Activated naive CD4-positive, alpha-beta T cell treated with anti-CD3 and anti-CD28 coated beads, Interleukin-2, amount 50 U/mL, for 72 hours (primary cell): ENCODE measurements around the gene EEPD1. TPM values are rescaled to one million over a fixed set of nuclear protein-coding genes. Genes with fewer than 3 reads are reported as not detected.
"Not testable (repeated sequence)": the region's sequence is repeated elsewhere in the genome, so short reads cannot be mapped to it uniquely, and the experiment has no call there.

Source experiments
- ATAC-seq, 2 donors: fragments of 150-1000 bp; cut with Tn5 transposase; 2 replicates each; pipeline ENCODE4 v1.10.0; 2021; ENCODE audit warnings: mild to moderate bottlenecking in 2 of 2, moderate library complexity in 2 of 2
- DNase-seq, 2 donors: peaks; one replicate each; pipeline ENCODE4 v3.0.0; 2021 to 2022; ENCODE audit warnings: low spot score in 2 of 2
- H3K27ac Mint-ChIP-seq, 2 donors: one replicate each; pipeline ENCODE4 v1.8.0; 2022; ENCODE audit warnings: mild to moderate bottlenecking in 2 of 2, mixed read lengths in 2 of 2
- H3K36me3 Mint-ChIP-seq, 2 donors: one replicate each; pipeline ENCODE4 v1.8.0; 2022; ENCODE audit warnings: mixed read lengths in 2 of 2
- H3K9me3 Mint-ChIP-seq, 2 donors: one replicate each; pipeline ENCODE4 v1.8.0; 2022; ENCODE audit warnings: mixed read lengths in 2 of 2
- total RNA-seq, 2 donors: library from RNA; stranded (reverse); gene quantifications; one replicate each; pipeline ENCODE4 v1.2.3, GENCODE V29; 2022

Gene EEPD1
- total RNA-seq, 2 donors from 2014 or later = 0.82 to 1.4 TPM

DNA sequence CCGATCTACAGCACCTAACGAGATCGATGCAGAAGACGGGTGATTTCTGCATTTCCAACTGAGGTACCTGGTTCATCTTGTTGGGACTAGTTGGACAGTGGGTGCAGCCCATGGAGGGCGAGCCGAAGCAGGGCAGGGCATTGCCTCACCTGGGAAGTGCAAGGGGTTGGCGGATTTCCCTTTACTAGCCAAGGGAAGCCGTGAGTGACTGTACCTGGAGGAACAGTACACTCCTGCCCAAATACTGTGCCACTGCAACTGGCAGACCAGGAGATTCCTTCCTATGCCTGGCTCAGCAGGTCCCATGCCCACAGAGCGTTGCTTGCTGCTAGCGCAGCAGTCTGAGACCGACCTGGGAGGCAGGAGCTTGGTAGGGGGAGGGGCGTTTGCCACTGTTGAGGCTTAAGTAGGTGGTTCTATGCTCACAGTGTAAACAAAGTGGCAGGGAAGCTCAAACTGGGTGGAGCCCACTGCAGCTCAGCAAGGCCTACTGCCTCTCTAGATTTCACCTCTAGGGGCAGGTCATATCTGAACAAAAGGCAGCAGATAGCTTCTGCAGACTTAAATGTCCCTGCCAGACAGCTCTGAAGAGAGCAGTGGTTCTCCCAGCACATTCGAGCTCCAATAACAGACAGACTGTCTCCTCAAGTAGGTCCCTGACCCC is 32.9 kb upstream of the EEPD1 start:
- peaks cover 16 to 25% of the 10 kb centered on the region in 2 donors for H3K9me3 Mint-ChIP-seq
- not testable (repeated sequence) for H3K27ac Mint-ChIP-seq, ATAC-seq, DNase-seq
- H3K36me3 Mint-ChIP-seq = peaks cover 29% of the 10 kb centered on the region in 2 donors

DNA sequence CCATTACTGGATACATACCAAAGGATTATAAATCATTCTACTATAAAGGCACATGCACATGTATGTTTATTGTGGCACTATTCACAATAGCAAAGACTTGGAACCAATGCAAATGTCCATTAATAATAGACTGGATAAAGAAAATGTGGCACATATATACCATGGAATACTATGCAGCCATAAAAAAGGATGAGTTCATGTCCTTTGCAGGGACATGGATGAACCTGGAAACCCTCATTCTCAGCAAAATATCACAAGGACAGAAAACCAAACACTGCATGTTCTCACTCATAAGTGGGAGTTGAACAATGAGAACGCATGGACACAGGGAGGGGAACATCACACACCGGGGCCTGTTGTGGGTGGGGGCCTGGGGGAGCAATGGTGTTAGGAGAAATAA is 27.4 kb upstream of the EEPD1 start:
- H3K9me3 Mint-ChIP-seq = peaks cover 14 to 27% of the 10 kb centered on the region in 2 donors
- DNase-seq, ATAC-seq, H3K27ac Mint-ChIP-seq: not testable (repeated sequence)
- peaks cover 26 to 29% of the 10 kb centered on the region in 2 donors for H3K36me3 Mint-ChIP-seq

DNA sequence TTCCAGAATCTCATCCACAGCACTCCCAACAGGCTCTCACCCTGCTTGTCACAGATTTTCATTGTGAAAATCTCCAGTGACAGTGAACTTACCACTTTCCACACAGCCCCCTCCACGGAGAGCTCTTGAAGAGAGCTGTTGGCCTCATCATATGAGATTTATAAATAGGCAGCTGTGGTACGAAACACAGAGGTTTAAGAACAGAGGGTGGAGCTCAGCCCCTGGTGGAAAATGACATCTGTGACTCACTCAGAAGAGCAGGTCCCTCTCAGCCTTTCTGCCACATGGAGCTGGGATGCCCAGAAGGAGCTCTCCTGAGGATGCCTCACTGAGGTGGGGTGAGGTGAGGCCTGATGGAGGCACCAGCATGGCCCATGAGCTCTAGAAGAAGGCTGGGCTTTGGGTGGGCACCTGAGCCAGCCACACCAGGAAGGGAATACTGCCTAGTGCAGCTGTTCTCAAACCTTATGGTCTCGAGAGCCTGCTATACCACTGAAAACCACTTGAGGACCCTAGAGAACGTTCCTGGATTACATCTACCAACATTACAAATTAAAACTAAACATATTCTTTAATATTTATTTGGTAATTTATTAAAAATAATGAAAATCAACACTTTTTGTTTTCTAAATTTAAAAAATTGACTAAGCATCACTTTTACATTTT is 25.8 kb upstream of the EEPD1 start:
- ATAC-seq = no peak
- Mint-ChIP-seq H3K9me3 (peaks cover 6 to 15% of the 10 kb centered on the region in 2 donors), H3K36me3 (peaks cover 12 to 17% of the 10 kb centered on the region in 2 donors), H3K27ac (no peak overlapping the region)
- DNase-seq = no peak

DNA sequence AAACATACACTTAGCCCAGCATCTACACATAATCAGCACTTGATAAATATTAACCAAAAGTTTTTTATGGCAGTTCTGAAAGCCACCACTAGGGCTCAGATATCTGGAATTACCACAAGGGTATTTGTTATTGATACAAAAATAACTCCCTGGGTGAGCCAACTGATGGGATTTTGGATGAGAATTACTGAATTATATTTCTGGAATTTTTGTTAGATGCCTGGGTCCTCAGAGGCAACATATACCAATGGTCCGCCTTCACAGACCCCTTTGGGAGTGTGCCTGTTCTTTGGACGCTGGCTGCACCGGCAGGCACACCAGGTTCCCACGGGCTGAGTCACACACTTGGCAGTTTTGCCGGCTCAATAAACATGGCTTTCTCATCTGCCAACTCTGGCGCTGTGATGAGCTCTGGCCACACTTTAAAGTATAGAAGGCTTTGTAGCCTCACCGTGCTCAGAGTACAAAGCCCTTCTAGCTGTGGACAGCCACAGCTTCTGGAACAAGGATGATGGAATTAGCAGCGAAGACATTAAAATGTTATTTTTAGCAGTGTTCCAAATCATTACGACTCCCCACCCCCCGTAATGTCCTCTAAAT is 24.5 kb upstream of the EEPD1 start:
- Mint-ChIP-seq H3K9me3 (peaks cover 0 to 7% of the 10 kb centered on the region in 2 donors), H3K36me3 (peaks cover 0 to 7% of the 10 kb centered on the region in 2 donors), H3K27ac (no peak overlapping the region)
- no peak for ATAC-seq
- no peak for DNase-seq

DNA sequence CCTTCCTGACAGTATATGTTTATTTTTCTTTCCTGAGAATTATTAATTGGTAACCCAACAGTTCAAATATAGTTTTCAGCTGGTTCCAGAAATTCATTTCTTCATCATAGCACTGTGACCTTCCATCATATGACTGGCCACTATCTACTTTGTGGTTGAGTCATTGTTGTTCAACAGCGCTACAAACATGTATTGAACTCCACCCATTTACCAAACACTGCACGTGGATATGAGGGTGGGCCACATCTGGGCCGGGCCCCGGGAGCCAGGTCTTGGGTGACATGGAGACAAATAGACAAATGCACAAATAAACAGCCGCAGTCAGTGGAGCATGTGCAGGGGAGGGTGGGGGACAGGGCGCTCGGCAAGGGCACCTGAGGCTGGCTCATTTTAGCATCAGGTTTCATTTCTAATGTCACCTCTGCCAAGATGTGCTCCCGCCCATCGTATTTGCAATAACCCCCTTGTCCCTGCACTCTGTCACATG is 24.0 kb upstream of the EEPD1 start:
- Mint-ChIP-seq H3K27ac (no peak overlapping the region), H3K9me3 (peaks cover 0 to 7% of the 10 kb centered on the region in 2 donors), H3K36me3 (peaks cover 0 to 2% of the 10 kb centered on the region in 2 donors)
- ATAC-seq (no peak), DNase-seq (no peak)

DNA sequence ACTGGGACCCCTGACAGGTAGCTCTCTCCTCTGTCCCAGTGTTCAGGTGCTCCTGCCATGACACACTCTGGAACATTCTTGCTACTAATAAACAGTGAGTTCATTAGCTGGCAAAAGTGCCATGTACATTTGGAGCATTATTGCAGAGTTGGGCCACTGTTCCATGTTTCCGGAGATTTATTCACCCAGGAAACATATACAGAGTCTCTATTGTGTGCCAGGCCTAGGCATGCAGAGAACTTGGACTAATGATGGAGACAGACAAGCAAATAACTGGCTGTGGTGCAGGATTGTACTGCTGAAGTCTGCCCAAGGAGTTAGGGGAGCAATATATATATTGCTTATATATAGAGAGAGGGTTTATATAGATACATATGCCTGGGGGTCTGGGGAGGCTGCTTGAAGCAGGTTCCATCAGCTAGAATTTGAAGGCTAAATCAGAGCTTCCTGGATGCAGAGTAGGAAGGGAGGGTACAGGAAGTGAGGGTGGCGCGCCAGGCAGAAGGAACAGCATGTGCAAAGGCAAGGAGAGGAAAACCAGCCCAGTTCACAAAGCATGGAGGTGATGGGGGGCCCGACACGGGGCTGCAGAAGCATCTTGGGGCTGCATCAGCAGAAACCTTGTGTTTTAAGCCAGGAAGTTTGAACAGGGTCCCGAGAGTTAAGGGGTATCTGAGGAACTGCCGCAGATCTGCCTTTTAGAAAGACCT is 22.7 kb upstream of the EEPD1 start:
- H3K36me3 Mint-ChIP-seq = no peaks in the 10 kb centered on the region
- no peak overlapping the region for H3K27ac Mint-ChIP-seq
- H3K9me3 Mint-ChIP-seq = peaks cover 0 to under 1% of the 10 kb centered on the region in 2 donors
- ATAC-seq = no peak
- no peak for DNase-seq

DNA sequence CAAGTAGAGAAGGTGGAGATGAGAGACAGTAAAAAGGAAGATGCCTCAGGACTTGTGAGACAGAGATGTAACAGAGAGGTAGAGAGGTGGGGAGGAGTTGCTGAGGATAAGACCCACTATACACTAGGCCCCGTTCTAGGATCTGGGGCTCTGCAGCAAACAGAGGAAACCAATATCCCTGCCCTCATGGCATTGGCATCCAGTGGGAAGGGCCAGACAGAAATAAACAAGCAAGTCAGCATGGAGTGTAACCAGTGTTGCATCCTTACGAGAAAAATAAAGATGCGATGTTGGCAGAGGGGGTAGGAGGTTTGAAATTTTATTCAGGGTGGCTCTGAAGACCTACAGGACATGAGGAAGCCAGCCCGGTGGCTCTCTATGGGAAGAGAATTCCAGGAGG is 22.0 kb upstream of the EEPD1 start:
- Mint-ChIP-seq H3K9me3 (no peaks in the 10 kb centered on the region), H3K27ac (no peak overlapping the region), H3K36me3 (no peaks in the 10 kb centered on the region)
- DNase-seq (no peak), ATAC-seq (no peak)

DNA sequence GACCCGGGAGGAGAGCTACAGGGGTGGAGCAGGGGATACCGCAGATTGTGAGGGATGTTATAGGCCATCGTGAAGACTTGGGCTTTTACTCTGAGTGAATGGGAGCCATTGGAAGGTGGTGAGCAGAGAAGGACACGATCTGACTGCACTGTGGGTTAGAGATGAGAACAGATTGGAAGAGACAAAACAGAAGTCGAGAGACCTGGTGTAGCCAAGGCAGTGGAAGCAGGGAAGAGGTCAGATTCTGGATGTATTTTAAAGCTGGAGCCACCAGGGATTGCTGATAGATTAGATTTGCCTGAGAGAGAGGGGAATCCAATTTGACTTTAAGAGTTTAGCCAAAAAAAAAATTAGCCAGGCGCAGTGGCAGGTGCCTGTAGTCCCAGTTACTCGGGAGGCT is 21.6 kb upstream of the EEPD1 start:
- Mint-ChIP-seq H3K27ac (no peak overlapping the region), H3K36me3 (no peaks in the 10 kb centered on the region), H3K9me3 (no peaks in the 10 kb centered on the region)
- no peak for DNase-seq
- ATAC-seq = no peak

DNA sequence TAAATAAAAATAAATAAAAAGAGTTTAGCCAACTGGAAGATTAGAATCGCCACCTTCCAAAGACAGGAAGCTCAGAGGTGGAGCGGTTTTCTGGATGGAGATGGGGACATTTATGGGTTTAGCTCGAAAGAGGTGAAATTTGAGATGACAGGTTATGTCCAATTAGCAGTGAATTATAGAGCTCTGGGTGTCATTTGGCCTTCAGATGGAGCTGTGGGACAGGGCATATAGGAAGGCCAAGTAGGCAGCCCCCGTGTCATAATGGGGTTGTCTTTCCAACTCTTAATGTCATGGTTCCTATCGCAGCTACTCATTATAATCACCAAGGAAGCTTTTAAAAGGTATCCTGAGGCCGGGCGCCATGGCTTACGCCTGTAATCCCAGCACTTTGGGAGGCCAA is 21.0 kb upstream of the EEPD1 start:
- Mint-ChIP-seq H3K27ac (no peak overlapping the region), H3K9me3 (no peaks in the 10 kb centered on the region), H3K36me3 (no peaks in the 10 kb centered on the region)
- no peak for DNase-seq
- ATAC-seq = no peak

DNA sequence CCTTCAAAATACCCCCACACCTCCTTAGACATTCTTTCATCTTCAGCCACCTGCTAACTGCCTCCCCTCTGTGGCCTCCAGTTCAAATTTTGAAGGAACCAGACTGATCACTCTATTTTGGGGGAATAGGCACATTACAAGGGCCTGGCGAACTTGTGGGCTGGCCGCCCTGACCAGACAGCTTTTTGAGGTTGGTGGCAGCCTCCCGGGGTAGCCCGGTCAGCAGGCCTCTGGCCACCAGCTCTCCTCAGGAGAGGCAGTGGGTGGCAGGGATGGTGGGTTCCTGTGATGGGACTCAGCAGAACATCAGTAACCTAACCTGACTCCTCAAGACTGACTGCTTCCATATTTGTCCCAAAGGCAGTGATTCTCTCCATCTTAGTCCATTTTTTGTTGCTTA is 17.4 kb upstream of the EEPD1 start:
- Mint-ChIP-seq H3K9me3 (peaks cover 0 to 5% of the 10 kb centered on the region in 2 donors), H3K36me3 (no peaks in the 10 kb centered on the region), H3K27ac (no peak overlapping the region)
- no peak for ATAC-seq
- no peak for DNase-seq

DNA sequence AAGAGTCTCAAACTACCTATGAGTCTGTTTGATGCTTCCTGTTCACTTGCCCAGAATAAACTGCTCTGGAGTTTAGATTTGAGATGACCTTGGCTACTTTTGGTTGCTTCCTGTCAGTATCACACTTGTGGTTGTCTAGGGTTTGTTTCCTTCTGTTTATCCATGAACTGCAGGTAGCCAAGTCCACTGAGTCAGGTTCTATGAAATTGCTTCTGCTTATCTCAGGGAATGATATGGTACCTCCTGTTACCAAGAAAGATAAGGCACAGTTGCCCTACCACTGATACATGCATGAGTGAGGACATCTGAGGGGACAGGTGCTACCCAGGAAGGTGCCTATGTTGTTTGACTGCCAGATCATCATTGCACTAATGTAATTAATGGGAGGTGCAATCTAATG is 15.8 kb upstream of the EEPD1 start:
- H3K36me3 Mint-ChIP-seq = no peaks in the 10 kb centered on the region
- peaks cover 0 to 5% of the 10 kb centered on the region in 2 donors for H3K9me3 Mint-ChIP-seq
- DNase-seq (no peak), ATAC-seq (no peak)
- H3K27ac Mint-ChIP-seq = no peak overlapping the region

DNA sequence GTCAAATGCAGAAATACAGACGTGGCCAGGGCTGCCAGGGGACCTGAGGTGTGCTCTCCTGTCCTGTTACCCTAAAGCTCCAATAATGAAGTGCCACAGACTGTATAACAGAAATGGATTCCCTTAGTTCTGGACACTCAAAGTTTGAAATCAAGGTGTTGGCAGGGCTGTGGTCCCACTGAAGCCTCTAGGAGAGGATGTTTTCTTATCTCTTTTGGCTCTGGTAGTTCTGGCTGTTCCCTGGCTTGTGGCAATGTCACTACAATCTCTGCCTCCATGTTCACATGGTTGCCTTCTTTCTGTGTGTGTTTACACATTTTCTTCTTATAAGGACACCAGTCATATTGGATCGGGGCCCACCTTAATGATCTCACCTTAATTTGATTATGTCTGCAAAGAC is 15.3 kb upstream of the EEPD1 start:
- H3K27ac Mint-ChIP-seq = no peak overlapping the region
- H3K9me3 Mint-ChIP-seq = peaks cover 0 to 5% of the 10 kb centered on the region in 2 donors
- no peaks in the 10 kb centered on the region for H3K36me3 Mint-ChIP-seq
- DNase-seq (no peak), ATAC-seq (no peak)

DNA sequence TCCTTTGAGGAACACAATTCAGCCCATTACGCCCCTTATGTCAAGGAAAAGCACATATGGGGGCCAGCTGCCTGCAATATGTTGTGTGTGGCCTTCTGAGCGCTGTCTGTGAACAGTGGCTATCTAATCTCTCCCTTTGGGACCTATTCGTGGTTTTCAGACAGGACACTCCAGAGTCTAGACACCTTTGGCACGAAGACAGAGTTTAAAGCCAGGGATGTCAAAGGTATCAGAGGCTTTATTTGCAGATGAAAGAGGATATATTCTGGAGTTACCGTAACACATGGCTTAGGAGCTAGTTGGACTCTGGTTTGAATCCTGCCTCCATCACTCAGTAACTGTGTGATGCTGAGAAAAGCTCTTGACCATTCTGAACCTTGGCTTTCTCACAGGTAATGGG is 14.8 kb upstream of the EEPD1 start:
- no peaks in the 10 kb centered on the region for H3K36me3 Mint-ChIP-seq
- no peak overlapping the region for H3K27ac Mint-ChIP-seq
- ATAC-seq (no peak), DNase-seq (no peak)
- peaks cover 0 to 5% of the 10 kb centered on the region in 2 donors for H3K9me3 Mint-ChIP-seq

DNA sequence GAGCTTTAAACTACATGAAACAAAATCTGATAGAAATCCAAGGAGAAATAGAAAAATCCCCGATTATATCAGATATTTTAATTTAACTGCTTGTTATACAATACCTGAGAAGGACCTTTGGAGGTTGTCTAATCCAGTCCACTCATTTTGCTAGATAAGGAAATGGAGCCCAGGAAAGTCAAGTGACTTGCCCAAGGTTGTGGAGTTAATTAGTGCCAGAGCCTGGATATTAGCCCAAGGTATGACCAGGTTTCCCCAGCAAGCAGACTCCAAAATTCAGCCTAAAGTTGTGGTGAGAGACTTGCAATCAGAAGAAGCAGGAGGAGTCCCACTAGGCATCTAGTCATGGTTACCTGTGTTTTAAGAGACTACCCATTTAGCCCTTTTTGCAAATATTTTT is 11.7 kb upstream of the EEPD1 start:
- Mint-ChIP-seq H3K27ac (no peak overlapping the region), H3K9me3 (peaks cover 0 to 5% of the 10 kb centered on the region in 2 donors), H3K36me3 (no peaks in the 10 kb centered on the region)
- no peak for ATAC-seq
- no peak for DNase-seq

DNA sequence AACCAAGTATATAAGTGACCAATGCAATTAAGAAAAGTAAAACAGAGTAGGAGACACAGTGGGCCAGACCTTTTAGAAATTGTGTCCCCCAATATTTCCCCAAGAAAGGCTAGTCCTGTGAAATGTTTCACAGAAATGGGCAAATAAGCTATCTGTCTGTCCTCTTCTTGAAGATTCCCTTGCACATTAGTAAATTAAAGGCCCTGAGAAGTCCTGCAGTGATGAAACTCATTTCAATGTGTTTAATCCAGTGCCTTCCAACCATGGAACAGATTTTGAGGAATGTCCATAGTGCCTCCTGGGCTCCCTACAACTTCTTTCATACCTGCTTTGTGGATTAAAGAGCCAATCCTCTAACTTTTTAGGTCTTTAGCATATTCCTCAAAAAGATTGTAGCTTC is 11.2 kb upstream of the EEPD1 start:
- no peak overlapping the region for H3K27ac Mint-ChIP-seq
- no peaks in the 10 kb centered on the region for H3K36me3 Mint-ChIP-seq
- peaks cover 0 to 5% of the 10 kb centered on the region in 2 donors for H3K9me3 Mint-ChIP-seq
- no peak for ATAC-seq
- DNase-seq = no peak

DNA sequence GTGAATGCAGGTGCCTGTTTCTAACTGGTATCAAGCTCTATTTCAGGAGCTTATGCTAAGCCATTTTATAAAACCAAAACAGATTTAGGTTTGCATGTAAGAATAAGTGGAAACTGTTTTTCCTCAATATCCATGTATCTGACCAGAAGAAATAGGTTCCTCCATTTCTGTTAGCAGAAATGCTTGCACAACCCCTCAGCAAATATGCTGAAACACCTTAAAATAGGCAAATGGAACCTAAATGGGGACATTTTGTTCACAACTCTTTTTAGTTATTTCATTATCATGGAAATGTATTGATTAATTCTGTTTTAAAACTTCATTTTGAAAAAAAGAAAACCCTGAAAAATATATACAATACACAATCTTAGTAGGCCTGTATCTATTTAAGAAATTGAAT is 8.9 kb upstream of the EEPD1 start:
- H3K9me3 Mint-ChIP-seq = peaks cover 0 to 9% of the 10 kb centered on the region in 2 donors

DNA sequence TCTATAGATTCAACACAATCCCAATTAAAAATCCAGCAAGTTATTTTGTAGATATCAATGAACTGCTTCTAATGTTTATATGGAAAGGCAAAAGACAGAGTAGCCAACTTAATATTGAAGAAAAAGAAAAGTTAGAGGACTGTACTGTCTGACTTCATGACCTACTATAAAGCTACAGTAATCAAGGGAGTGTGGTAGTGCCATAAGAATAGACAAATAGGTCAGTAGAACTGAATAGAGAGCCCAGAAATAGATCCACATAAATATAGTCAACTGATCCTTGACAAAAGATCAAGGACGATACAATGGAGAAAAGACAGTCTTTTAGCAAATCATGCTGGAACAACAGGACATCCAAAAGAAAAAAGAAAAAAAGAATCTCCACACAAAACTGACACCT is 7.4 kb upstream of the EEPD1 start:
- no peaks in the 10 kb centered on the region for H3K36me3 Mint-ChIP-seq
- H3K9me3 Mint-ChIP-seq = peaks cover 0 to 5% of the 10 kb centered on the region in 2 donors
- H3K27ac Mint-ChIP-seq = no peak overlapping the region
- ATAC-seq (no peak), DNase-seq (no peak)

More for the DNA sequence above, 8.9 kb upstream of the EEPD1 start:
- DNase-seq = no peak
- H3K27ac Mint-ChIP-seq = no peak overlapping the region
- no peak for ATAC-seq
- H3K36me3 Mint-ChIP-seq = no peaks in the 10 kb centered on the region
